Femur (tissue), 1 donor: ENCODE data around the gene SLC25A21.
"Not testable (repeated sequence)": the region's sequence is repeated elsewhere in the genome, so short reads cannot be mapped to it uniquely, and the experiment has no call there.

Experiments used
- DNase-seq: peaks from one replicate; pipeline ENCODE4 v3.0.0-alpha.2; 2017

Gene SLC25A21

GRCh38 chr14:36750244-36750643 lies 422.2 kb downstream of the SLC25A21 start:
- DNase-seq, result no peak

- no peak for DNase-seq
Measured at GRCh38 chr14:36748610-36749213, 423.7 kb downstream of the SLC25A21 start.

GRCh38 chr14:36747411-36748184 lies 424.8 kb downstream of the SLC25A21 start:
- no peak for DNase-seq

- DNase-seq, result no peak
Measured at GRCh38 chr14:36746872-36747271, 425.5 kb downstream of the SLC25A21 start.

GRCh38 chr14:36741858-36742257 lies 430.5 kb downstream of the SLC25A21 start:
- DNase-seq, result no peak

GRCh38 chr14:36738269-36738668 lies 434.1 kb downstream of the SLC25A21 start:
- no peak for DNase-seq

- DNase-seq, result no peak
Measured at GRCh38 chr14:36726128-36726527, 446.3 kb downstream of the SLC25A21 start.

- DNase-seq, result no peak
Measured at GRCh38 chr14:36724162-36724561, 448.2 kb downstream of the SLC25A21 start.

GRCh38 chr14:36723530-36723929 lies 448.9 kb downstream of the SLC25A21 start:
- no peak for DNase-seq

- DNase-seq, result no peak
Measured at GRCh38 chr14:36721877-36722276, 450.5 kb downstream of the SLC25A21 start.

GRCh38 chr14:36720657-36721056 lies 451.7 kb downstream of the SLC25A21 start:
- DNase-seq, result no peak

GRCh38 chr14:36719823-36720222 lies 452.6 kb downstream of the SLC25A21 start:
- DNase-seq, result no peak

GRCh38 chr14:36718216-36718615 lies 454.2 kb downstream of the SLC25A21 start:
- DNase-seq, result no peak

GRCh38 chr14:36717363-36717762 lies 455.0 kb downstream of the SLC25A21 start:
- no peak for DNase-seq

GRCh38 chr14:36716614-36717184 lies 455.7 kb downstream of the SLC25A21 start:
- DNase-seq, result no peak

GRCh38 chr14:36713960-36714703 lies 458.3 kb downstream of the SLC25A21 start:
- DNase-seq, result no peak

- DNase-seq, result no peak
Measured at GRCh38 chr14:36707570-36707969, 464.8 kb downstream of the SLC25A21 start.

GRCh38 chr14:36702474-36702873 lies 469.9 kb downstream of the SLC25A21 start:
- no peak for DNase-seq

GRCh38 chr14:36701132-36701531 lies 471.3 kb downstream of the SLC25A21 start:
- no peak for DNase-seq

GRCh38 chr14:36700651-36701050 lies 471.8 kb downstream of the SLC25A21 start:
- DNase-seq, result no peak

GRCh38 chr14:36699420-36699819 lies 473.0 kb downstream of the SLC25A21 start:
- not testable (repeated sequence) for DNase-seq

- no peak for DNase-seq
Measured at GRCh38 chr14:36690311-36691040, 481.9 kb downstream of the SLC25A21 start.

GRCh38 chr14:36684946-36685345 lies 487.5 kb downstream of the SLC25A21 start:
- DNase-seq, result no peak
